Smooth muscle cell (in vitro differentiated cells): ENCODE results near the gene RNF44. TPM values are rescaled to one million over a fixed set of nuclear protein-coding genes. Genes with fewer than 3 reads are reported as not detected.

Experiments used
- DNase-seq: peaks from one replicate; lab custom pipeline; 2025; ENCODE audit not compliant: unreplicated experiment; lab: John Stamatoyannopoulos, UW
- H2AFZ ChIP-seq: fragments of 200-600 bp; sonication (generic); 2 replicates; pipeline ENCODE4 v1.6.0; 2016; ENCODE audit warnings: antibody characterized with exemption, low read depth, mild to moderate bottlenecking
- H3F3A ChIP-seq: fragments of 200-600 bp; sonication (generic); 2 replicates; pipeline ENCODE4 v1.6.0; 2017; ENCODE audit warnings: antibody characterized with exemption, low read depth
- H3K27ac ChIP-seq: fragments of 200-600 bp; sonication (generic); 2 replicates; pipeline ENCODE4 v1.5.1; 2016; ENCODE audit warnings: low read depth, mild to moderate bottlenecking
- H3K27me3 ChIP-seq: fragments of 200-600 bp; sonication (generic); 2 replicates; pipeline ENCODE4 v1.6.1; 2016; ENCODE audit warnings: low read depth, mild to moderate bottlenecking
- H3K36me3 ChIP-seq: fragments of 200-600 bp; sonication (generic); 2 replicates; pipeline ENCODE4 v1.5.1; 2016; ENCODE audit warnings: low read depth
- H3K4me1 ChIP-seq: fragments of 200-600 bp; sonication (generic); 2 replicates; pipeline ENCODE4 v1.5.1; 2016; ENCODE audit warnings: low read depth
- H3K4me2 ChIP-seq: fragments of 200-600 bp; sonication (generic); 2 replicates; pipeline ENCODE4 v1.6.0; 2016; ENCODE audit warnings: mild to moderate bottlenecking
- H3K4me3 ChIP-seq: fragments of 200-600 bp; sonication (generic); 2 replicates; pipeline ENCODE4 v1.5.1; 2016; ENCODE audit warnings: mild to moderate bottlenecking
- H3K79me2 ChIP-seq: fragments of 200-600 bp; sonication (generic); 2 replicates; pipeline ENCODE4 v1.6.0; 2016; ENCODE audit warnings: low read depth, mild to moderate bottlenecking
- H3K9ac ChIP-seq: fragments of 200-600 bp; sonication (generic); 2 replicates; pipeline ENCODE4 v1.6.0; 2016; ENCODE audit warnings: low read depth
- H3K9me3 ChIP-seq: fragments of 200-600 bp; sonication (generic); replicated peaks from 2 replicates; pipeline ENCODE4 v1.5.1; 2016; ENCODE audit warnings: low read depth
- H4K20me1 ChIP-seq: fragments of 200-600 bp; sonication (generic); 2 replicates; pipeline ENCODE4 v1.6.0; 2016; ENCODE audit warnings: low read depth
- WGBS: methylation state at CpG from one replicate; pipeline ENCODE4 v1.1.7; 2016; ENCODE audit warnings: low lambda C conversion rate; 5-methylcytosine and 5-hydroxymethylcytosine counted together
- polyA plus RNA-seq: library from polyadenylated mRNA; unstranded; fragments of >200 nt; fragmentation: Nextera tagmentation; extraction: Ambion mirVana; gene quantifications from 2 replicates; pipeline ENCODE4 v1.2.1, GENCODE V29; 2016
- total RNA-seq: library from RNA; depleted of rRNA; stranded (reverse); fragments of >200 nt; gene quantifications from 2 replicates; pipeline ENCODE4 v1.2.3, GENCODE V29; 2014
- TF ChIP-seq, protein P1 (sequence below): fragments of 200-600 bp; sonication (generic); IDR thresholded peaks from 2 replicates; pipeline ENCODE4 v1.5.1; 2017; ENCODE audit warnings: borderline replicate concordance, mild to moderate bottlenecking, antibody characterized with exemption; ENCODE audit not compliant: insufficient read depth, poor library complexity, severe bottlenecking

The RNF44 gene
- total and polyA plus RNA-seq, 2 experiments from 2014 or later: 5.7 to 6.8 TPM

DNA sequence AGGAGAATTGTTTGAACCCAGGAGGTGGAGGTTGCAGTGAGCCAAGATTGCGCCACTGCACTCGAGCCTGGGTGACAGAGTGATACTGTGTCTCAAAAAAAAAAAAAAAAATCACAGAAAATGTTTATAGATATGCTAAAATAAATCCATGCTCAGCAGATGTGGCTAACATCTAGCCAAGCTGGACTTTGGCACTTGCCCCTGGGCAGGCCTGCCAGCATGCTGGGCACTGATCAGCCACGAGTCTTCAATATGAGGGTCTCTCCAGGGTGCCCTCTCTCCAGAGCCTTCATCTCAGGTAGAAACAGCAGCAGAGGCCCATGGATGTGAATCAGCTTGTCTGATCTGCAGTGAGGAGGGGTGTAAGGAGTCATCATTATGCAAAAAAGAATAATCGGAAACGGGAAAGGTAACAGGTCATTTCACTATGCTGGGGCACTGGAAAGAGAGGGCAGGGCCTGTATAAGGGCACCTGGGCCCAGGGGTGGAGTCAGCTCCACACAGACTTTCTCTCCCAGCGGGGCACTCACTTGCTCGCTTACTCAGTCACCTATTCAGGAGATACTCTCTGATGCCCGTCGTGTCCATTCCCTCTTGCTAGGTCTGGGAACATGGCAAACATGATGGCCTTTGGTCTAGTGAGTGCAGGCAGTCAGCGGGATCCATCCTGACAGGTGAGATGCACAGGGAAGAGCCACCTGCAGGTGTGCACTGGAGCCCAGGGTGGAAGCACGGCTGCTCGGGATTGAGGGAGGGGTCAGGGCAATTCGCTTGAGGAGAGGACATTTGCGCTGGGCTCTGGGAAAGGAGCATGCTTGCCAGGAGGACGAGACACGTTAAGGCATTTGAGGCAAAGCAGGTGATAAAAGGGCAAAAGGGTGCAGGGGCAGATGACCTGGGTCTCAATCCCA lies 17.1 kb downstream of the RNF44 start:
- Histone ChIP-seq H3K27ac (no peak overlapping the region), H2AFZ (no peak overlapping the region), H3K36me3 (no peaks in the 10 kb centered on the region), H4K20me1 (no peaks in the 10 kb centered on the region), H3F3A (no peaks in the 10 kb centered on the region), H3K4me1 (no peaks in the 10 kb centered on the region), H3K9me3 (no peaks in the 10 kb centered on the region), H3K4me2 (no peak overlapping the region), H3K79me2 (no peaks in the 10 kb centered on the region), H3K27me3 (no peaks in the 10 kb centered on the region), H3K4me3 (no peak overlapping the region), H3K9ac (no peak overlapping the region)
- 78% methylated on average over 16 of the region's 16 CpGs for WGBS
- DNase-seq: no peak
- TF ChIP-seq, protein P1, sequence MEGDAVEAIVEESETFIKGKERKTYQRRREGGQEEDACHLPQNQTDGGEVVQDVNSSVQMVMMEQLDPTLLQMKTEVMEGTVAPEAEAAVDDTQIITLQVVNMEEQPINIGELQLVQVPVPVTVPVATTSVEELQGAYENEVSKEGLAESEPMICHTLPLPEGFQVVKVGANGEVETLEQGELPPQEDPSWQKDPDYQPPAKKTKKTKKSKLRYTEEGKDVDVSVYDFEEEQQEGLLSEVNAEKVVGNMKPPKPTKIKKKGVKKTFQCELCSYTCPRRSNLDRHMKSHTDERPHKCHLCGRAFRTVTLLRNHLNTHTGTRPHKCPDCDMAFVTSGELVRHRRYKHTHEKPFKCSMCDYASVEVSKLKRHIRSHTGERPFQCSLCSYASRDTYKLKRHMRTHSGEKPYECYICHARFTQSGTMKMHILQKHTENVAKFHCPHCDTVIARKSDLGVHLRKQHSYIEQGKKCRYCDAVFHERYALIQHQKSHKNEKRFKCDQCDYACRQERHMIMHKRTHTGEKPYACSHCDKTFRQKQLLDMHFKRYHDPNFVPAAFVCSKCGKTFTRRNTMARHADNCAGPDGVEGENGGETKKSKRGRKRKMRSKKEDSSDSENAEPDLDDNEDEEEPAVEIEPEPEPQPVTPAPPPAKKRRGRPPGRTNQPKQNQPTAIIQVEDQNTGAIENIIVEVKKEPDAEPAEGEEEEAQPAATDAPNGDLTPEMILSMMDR: no peak

DNA sequence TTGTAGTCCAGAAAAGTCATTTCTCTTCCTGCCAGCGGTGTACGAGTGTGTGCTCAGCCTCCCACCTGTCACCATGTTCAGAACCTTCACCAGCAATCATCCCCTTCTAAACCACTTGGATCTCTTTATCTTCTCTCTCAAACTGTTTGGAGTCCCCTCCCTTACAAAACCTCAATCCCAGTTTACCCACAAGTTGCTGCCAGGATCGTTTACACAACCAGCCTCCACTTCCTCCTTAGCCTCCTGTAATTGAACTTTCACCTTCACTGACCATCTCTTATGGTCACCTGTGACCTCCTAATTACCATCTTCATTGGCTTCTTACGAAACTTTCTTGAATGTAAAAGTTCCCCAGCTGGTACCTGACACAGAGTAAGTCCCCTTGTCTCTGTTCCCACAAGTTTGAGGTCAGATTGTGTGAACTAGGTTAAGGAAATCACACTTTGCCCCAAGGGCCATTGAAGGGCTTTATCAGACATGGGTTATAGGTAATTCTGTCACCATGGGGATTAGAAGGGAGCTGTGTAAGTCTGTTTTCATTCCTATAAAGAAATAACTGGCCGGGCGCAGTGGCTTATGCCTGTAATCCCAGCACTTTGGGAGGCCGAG lies 20.0 kb downstream of the RNF44 start:
- 83% methylated on average over 7 of the region's 7 CpGs for WGBS
- H3K27me3 ChIP-seq: no peaks in the 10 kb centered on the region
- no peaks in the 10 kb centered on the region for H3K79me2 ChIP-seq
- no peak overlapping the region for H3K9ac ChIP-seq
- no peaks in the 10 kb centered on the region for H3K36me3 ChIP-seq
- H3K27ac ChIP-seq: no peak overlapping the region
- H3K4me3 ChIP-seq: no peak overlapping the region
- H3K4me2 ChIP-seq: no peak overlapping the region
- no peaks in the 10 kb centered on the region for H4K20me1 ChIP-seq
- no peaks in the 10 kb centered on the region for H3K9me3 ChIP-seq
- TF ChIP-seq, protein P1: no peak
- no peak for DNase-seq
- H2AFZ ChIP-seq: no peak overlapping the region
- no peaks in the 10 kb centered on the region for H3F3A ChIP-seq
- no peaks in the 10 kb centered on the region for H3K4me1 ChIP-seq

DNA sequence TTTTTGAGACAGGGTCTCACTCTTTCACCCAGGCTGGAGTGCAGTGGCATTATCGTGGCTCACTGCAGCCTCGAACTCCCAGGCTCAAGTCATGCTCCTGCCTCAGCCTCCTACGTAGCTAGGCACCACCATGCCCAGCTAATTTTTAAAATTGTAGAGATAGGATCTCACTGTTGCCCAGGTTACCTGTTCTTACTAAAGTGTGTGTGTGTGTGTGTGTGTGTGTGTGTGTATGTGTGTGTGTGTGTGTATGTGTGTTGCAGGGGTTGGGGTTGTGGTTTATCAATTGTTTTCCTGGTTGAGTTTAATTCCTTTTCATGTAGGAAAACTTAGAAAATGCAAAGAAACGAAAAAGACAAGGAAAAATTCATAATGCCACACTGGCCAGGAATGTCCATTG lies 21.8 kb downstream of the RNF44 start:
- Histone ChIP-seq H3K4me1 (no peaks in the 10 kb centered on the region), H3K27me3 (no peaks in the 10 kb centered on the region), H3K4me2 (no peak overlapping the region), H3K79me2 (no peaks in the 10 kb centered on the region), H3K27ac (no peak overlapping the region), H3F3A (no peaks in the 10 kb centered on the region), H3K9me3 (no peaks in the 10 kb centered on the region), H3K4me3 (no peak overlapping the region), H4K20me1 (no peaks in the 10 kb centered on the region), H3K36me3 (no peaks in the 10 kb centered on the region), H3K9ac (no peak overlapping the region), H2AFZ (no peak overlapping the region)
- 89% methylated on average over 4 of the region's 4 CpGs for WGBS
- TF ChIP-seq, protein P1: no peak
- no peak for DNase-seq
